ENCODE data around the gene GIT2.
"Not testable (repeated sequence)": the region's sequence is repeated elsewhere in the genome, so short reads cannot be mapped to it uniquely, and the experiment has no call there.

Gene GIT2

GRCh38 chr12:109943811-109944210 lies 52.4 kb downstream of the GIT2 start:
- no peak for DNase-seq

GRCh38 chr12:109940339-109940923 lies 55.7 kb downstream of the GIT2 start:
- DNase-seq = no peak

- DNase-seq = no peak
Measured at GRCh38 chr12:109939504-109939903, 56.7 kb downstream of the GIT2 start.

- DNase-seq = no peak
Measured at GRCh38 chr12:109938947-109939346, 57.2 kb downstream of the GIT2 start.

- no peak for DNase-seq
Measured at GRCh38 chr12:109937371-109937770, 58.8 kb downstream of the GIT2 start.

GRCh38 chr12:109934026-109934425 lies 62.1 kb downstream of the GIT2 start:
- DNase-seq = no peak

- no peak for DNase-seq
Measured at GRCh38 chr12:109932878-109933503, 63.2 kb downstream of the GIT2 start.

- no peak for DNase-seq
Measured at GRCh38 chr12:109931143-109931542, 65.0 kb downstream of the GIT2 start.

- no peak for DNase-seq
Measured at GRCh38 chr12:109930028-109930800, 66.0 kb downstream of the GIT2 start.

- not testable (repeated sequence) for DNase-seq
Measured at GRCh38 chr12:109929326-109929725, 66.8 kb downstream of the GIT2 start.

- no peak for DNase-seq
Measured at GRCh38 chr12:109928058-109928656, 68.0 kb downstream of the GIT2 start.

GRCh38 chr12:109927622-109928021 lies 68.5 kb downstream of the GIT2 start:
- DNase-seq = no peak

GRCh38 chr12:109926488-109927210 lies 69.5 kb downstream of the GIT2 start:
- DNase-seq = no peak

GRCh38 chr12:109926016-109926415 lies 70.2 kb downstream of the GIT2 start:
- no peak for DNase-seq

GRCh38 chr12:109925185-109925840 lies 70.9 kb downstream of the GIT2 start:
- DNase-seq = no peak

GRCh38 chr12:109923481-109924245 lies 72.5 kb downstream of the GIT2 start:
- no peak for DNase-seq

GRCh38 chr12:109923038-109923437 lies 73.1 kb downstream of the GIT2 start:
- DNase-seq = no peak

- DNase-seq = no peak
Measured at GRCh38 chr12:109921982-109922381, 74.2 kb downstream of the GIT2 start.

GRCh38 chr12:109920261-109920780 lies 75.8 kb downstream of the GIT2 start:
- DNase-seq = no peak

- no peak for DNase-seq
Measured at GRCh38 chr12:109919456-109919855, 76.7 kb downstream of the GIT2 start.

- no peak for DNase-seq
Measured at GRCh38 chr12:109916045-109916444, 80.1 kb downstream of the GIT2 start.
